Liver (tissue), 4 donors: ENCODE results near the gene PLEKHF1. TPM values are rescaled to one million over a fixed set of nuclear protein-coding genes. Genes with fewer than 3 reads are reported as not detected.

ENCODE experiments used
- polyA plus RNA-seq, 2 donors: library from polyadenylated mRNA; stranded (reverse) in 1 of 2; unstranded in 1 of 2; fragments of 200-250 nt in 1 of 2; fragments of >200 nt in 1 of 2; fragmentation: Nextera tagmentation in 1 of 2; extraction: Ambion mirVana in 1 of 2; gene quantifications; one replicate each; pipeline versions ENCODE4 v1.2.1 to v1.2.3, GENCODE V29; 2013 to 2015
- total RNA-seq, 2 donors: library from RNA; depleted of rRNA; stranded (reverse); fragments of >200 nt; gene quantifications; one replicate each; pipeline ENCODE4 v1.2.3, GENCODE V29; 2014
- donor health status: healthy.
- donor health status: healthy.
- donor health status: healthy.

The PLEKHF1 gene
- total and polyA plus RNA-seq, 4 donors: 2.9 to 15.1 (median 8.9) TPM

Other genes starting within 250 kb of the PLEKHF1 start
- not detected for gene VSTM2B, start 139.5 kb upstream of the PLEKHF1 start, total RNA-seq
- not detected for gene VSTM2B, start 139.5 kb upstream of the PLEKHF1 start, polyA plus RNA-seq
- 10 to 100 TPM; 33.7 to 35.2 TPM for gene POP4, start 59.2 kb upstream of the PLEKHF1 start, total RNA-seq
- 10 to 100 TPM; 42.5 to 61.6 TPM for gene POP4, start 59.2 kb upstream of the PLEKHF1 start, polyA plus RNA-seq
- gene C19orf12, start 49.8 kb downstream of the PLEKHF1 start, total RNA-seq: 10 to 100 TPM; 21.2 to 82.8 TPM
- 10 to 100 TPM; 37.6 to 42.6 TPM for gene C19orf12, start 49.8 kb downstream of the PLEKHF1 start, polyA plus RNA-seq
- gene CCNE1, start 146.5 kb downstream of the PLEKHF1 start, total RNA-seq: 10 to 100 TPM in 1 of 2 donors, under 1 TPM in 1; 0.84 to 19.5 TPM
- gene CCNE1, start 146.5 kb downstream of the PLEKHF1 start, polyA plus RNA-seq: under 1 TPM; 0.32 to 0.74 TPM